ENCODE data around the gene OR1F1.

- TF ChIP-seq CTCF (IDR thresholded peaks at IDR 0.05) (no peak), POLR2A (IDR thresholded peaks at IDR 0.05) (no peak)
Measured at GRCh38 chr16:3186946-3187690, 886 bp upstream of the OR1F1 start.
